GM20000 (cell line): ENCODE results near the gene PAH.

ENCODE experiments used
- DNase-seq: peaks from one replicate; pipeline ENCODE4 v3.0.0; 2012; ENCODE audit warnings: low spot score
- TF ChIP-seq, protein P1 (sequence below): IDR thresholded peaks from 2 replicates; pipeline ENCODE4 v1.5.1; 2012; ENCODE audit warnings: mild to moderate bottlenecking, control low read depth; ENCODE audit errors: extremely low read depth, missing control alignments

The PAH gene

DNA sequence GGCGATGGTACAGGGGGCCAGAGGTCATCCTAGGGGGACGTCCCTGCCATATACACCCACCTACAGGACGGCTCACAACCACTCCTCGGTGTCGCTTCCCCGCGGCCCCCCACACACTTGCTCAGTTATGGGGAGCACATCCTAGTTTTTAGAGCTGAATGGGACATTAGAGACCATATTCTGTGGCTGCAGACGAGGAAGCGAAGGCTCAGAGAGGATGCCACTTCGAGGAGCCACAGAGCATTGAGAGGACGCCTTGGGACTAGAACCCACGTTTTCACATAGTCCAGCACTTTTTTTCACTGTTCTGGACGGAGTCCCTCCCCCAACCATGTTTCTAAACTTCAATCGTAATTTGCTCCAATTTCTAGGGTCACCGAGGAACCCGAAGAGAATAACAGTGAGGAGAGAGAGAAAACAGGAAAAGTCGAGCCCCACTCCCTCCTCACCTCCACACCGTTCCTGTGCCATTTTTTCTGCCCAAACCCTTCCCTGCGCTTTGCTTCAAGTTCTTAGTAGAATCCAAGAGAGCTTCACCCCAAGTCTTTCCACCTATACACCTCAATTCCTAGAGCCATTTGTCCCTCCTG lies 39.8 kb upstream of the PAH start:
- TF ChIP-seq, protein P1, sequence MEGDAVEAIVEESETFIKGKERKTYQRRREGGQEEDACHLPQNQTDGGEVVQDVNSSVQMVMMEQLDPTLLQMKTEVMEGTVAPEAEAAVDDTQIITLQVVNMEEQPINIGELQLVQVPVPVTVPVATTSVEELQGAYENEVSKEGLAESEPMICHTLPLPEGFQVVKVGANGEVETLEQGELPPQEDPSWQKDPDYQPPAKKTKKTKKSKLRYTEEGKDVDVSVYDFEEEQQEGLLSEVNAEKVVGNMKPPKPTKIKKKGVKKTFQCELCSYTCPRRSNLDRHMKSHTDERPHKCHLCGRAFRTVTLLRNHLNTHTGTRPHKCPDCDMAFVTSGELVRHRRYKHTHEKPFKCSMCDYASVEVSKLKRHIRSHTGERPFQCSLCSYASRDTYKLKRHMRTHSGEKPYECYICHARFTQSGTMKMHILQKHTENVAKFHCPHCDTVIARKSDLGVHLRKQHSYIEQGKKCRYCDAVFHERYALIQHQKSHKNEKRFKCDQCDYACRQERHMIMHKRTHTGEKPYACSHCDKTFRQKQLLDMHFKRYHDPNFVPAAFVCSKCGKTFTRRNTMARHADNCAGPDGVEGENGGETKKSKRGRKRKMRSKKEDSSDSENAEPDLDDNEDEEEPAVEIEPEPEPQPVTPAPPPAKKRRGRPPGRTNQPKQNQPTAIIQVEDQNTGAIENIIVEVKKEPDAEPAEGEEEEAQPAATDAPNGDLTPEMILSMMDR = no peak
- peak; percentile 37 for DNase-seq

- DNase-seq = peak; percentile 21
- TF ChIP-seq, protein P1 = no peak
Observed at GRCh38 chr12:102955926-102956737, 39.1 kb upstream of the PAH start.

- DNase-seq = no peak
- TF ChIP-seq, protein P1 = no peak
Observed at GRCh38 chr12:102954134-102954533, 37.1 kb upstream of the PAH start.

GRCh38 chr12:102953221-102953620 lies 36.2 kb upstream of the PAH start:
- no peak for DNase-seq
- TF ChIP-seq, protein P1 = no peak

GRCh38 chr12:102951841-102952240 lies 34.8 kb upstream of the PAH start:
- no peak for DNase-seq
- TF ChIP-seq, protein P1 = no peak

- DNase-seq = peak; percentile 16
- TF ChIP-seq, protein P1 = no peak
Observed at GRCh38 chr12:102950950-102951619, 34.0 kb upstream of the PAH start.
